MCF 10A (cell line): ENCODE data around the gene NFXL1. TPM values are rescaled to one million over a fixed set of nuclear protein-coding genes. Genes with fewer than 3 reads are reported as not detected.

Experiments
- BruUV-seq: library from RNA; stranded (reverse); fragments of 400-500 nt; replicated peaks from 2 replicates; lab custom pipeline; 2021; lab: Mats Ljungman, UMichigan
- CTCF ChIA-PET: fragments of 300-600 bp; sonication (Branson Sonifier 250); formaldehyde crosslinking; extraction: SDS; loops from one replicate; lab custom pipeline; 2021; ENCODE audit warnings: antibody characterized with exemption, inconsistent platforms; lab: Yijun Ruan, JAX
- POLR2A ChIA-PET: fragments of 300-600, 350-650 bp; sonication (Branson Sonifier 250); formaldehyde crosslinking; extraction: SDS; loops from one replicate; lab custom pipeline; 2020; ENCODE audit warnings: antibody characterized with exemption, inconsistent platforms; lab: Yijun Ruan, JAX
- DNase-seq: peaks from one replicate; pipeline ENCODE4 v3.0.0-alpha.2; 2018; ENCODE audit not compliant: unreplicated experiment
- H3K27ac Mint-ChIP-seq: one replicate; pipeline ENCODE4 v1.8.0; 2022; ENCODE audit warnings: mild to moderate bottlenecking, low read depth, mixed read lengths; ENCODE audit not compliant: unreplicated experiment
- H3K27me3 Mint-ChIP-seq: one replicate; pipeline ENCODE4 v1.8.0; 2022; ENCODE audit warnings: mixed read lengths; ENCODE audit not compliant: insufficient read depth, unreplicated experiment
- H3K36me3 Mint-ChIP-seq: one replicate; pipeline ENCODE4 v1.8.0; 2022; ENCODE audit warnings: mild to moderate bottlenecking, moderate library complexity, mixed read lengths; ENCODE audit not compliant: insufficient read depth, unreplicated experiment
- H3K4me1 Mint-ChIP-seq: one replicate; pipeline ENCODE4 v1.8.0; 2022; ENCODE audit warnings: mixed read lengths; ENCODE audit not compliant: insufficient read depth, unreplicated experiment
- H3K4me3 Mint-ChIP-seq: one replicate; pipeline ENCODE4 v1.8.0; 2022; ENCODE audit warnings: mild to moderate bottlenecking, moderate library complexity, mixed read lengths; ENCODE audit not compliant: unreplicated experiment
- H3K9me3 Mint-ChIP-seq: one replicate; pipeline ENCODE4 v1.8.0; 2022; ENCODE audit warnings: mixed read lengths; ENCODE audit not compliant: unreplicated experiment
- intact Hi-C: fragments of 100-400 bp; cut with micrococcal nuclease; formaldehyde crosslinking; loops from 2 replicates; pipeline ENCODE4 v1.14.1; 2022
- total RNA-seq: library from RNA; stranded (reverse); gene quantifications from 2 replicates; pipeline ENCODE4 v1.2.3, GENCODE V29; 2022
- TF ChIP-seq, protein P1 (sequence below): fragments of 200-600 bp; IDR thresholded peaks from one replicate; pipeline ENCODE4 v1.8.0; 2022; ENCODE audit warnings: antibody characterized with exemption, mild to moderate bottlenecking; ENCODE audit not compliant: unreplicated experiment

The NFXL1 gene
- total RNA-seq, 1 experiment from 2014 or later: 52.4 TPM

DNA sequence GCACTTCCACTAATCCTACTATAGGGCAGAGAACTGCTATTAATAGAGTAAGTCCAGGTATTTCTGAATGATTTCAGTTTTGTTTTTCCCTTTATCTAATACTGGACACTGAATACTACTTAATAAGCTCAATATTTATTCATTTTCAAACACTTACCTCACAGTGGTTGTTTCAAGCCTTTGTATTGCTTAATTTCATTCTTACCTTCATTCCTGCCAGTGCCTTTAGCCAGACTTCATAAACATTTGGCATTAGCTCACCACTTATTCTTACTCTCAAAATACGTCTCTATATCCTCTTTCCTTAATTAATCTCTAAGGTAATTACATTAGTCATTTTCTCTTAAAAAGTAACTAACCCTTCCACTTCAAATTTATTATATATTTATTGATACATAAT lies 57.7 kb downstream of the NFXL1 start:
- Mint-ChIP-seq H3K4me1 (peaks cover 32% of the 10 kb centered on the region), H3K9me3 (peaks cover 10% of the 10 kb centered on the region), H3K36me3 (peaks cover 34% of the 10 kb centered on the region), H3K4me3 (no peak overlapping the region), H3K27me3 (no peaks in the 10 kb centered on the region), H3K27ac (peak overlapping the region; percentile 73)
- intact Hi-C loops: no loop called here
- TF ChIP-seq, protein P1, sequence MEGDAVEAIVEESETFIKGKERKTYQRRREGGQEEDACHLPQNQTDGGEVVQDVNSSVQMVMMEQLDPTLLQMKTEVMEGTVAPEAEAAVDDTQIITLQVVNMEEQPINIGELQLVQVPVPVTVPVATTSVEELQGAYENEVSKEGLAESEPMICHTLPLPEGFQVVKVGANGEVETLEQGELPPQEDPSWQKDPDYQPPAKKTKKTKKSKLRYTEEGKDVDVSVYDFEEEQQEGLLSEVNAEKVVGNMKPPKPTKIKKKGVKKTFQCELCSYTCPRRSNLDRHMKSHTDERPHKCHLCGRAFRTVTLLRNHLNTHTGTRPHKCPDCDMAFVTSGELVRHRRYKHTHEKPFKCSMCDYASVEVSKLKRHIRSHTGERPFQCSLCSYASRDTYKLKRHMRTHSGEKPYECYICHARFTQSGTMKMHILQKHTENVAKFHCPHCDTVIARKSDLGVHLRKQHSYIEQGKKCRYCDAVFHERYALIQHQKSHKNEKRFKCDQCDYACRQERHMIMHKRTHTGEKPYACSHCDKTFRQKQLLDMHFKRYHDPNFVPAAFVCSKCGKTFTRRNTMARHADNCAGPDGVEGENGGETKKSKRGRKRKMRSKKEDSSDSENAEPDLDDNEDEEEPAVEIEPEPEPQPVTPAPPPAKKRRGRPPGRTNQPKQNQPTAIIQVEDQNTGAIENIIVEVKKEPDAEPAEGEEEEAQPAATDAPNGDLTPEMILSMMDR: no peak
- BruUV-seq: no TSS peak
- no peak for DNase-seq
- POLR2A ChIA-PET: interaction anchor here (0.8 kb wide), 1 partner anchor 9 kb away, joined by 3 read pairs; no protein-coding TSS in a partner anchor
- CTCF ChIA-PET: interaction anchor here (0.6 to 1.7 kb wide), 5 partner anchors 12 to 1901 kb away, joined by 3 to 5 read pairs (median 4); no protein-coding TSS in a partner anchor

DNA sequence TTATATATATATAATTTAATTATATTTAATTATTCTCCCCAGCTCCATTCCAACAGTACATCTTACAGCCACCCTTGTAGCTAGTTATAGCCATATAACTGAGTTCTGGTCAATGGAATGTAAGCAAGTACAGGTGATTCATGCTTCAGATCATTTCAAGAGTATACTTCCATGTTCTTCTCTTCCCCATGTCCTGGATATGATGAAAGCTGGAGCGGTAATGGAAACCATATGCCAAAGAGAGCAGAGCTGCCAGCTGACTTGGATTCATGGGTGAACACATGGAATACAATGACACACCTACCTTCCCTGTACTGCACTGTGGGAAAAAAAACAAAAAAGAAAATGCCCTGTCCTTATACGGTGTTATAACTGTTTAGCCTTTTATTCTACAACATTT lies 59.0 kb downstream of the NFXL1 start:
- peaks cover 42% of the 10 kb centered on the region for H3K4me1 Mint-ChIP-seq
- peaks cover 46% of the 10 kb centered on the region for H3K36me3 Mint-ChIP-seq
- peaks cover 10% of the 10 kb centered on the region for H3K9me3 Mint-ChIP-seq
- intact Hi-C loops: no loop called here
- ChIA-PET POLR2A (interaction anchor here (1.6 kb wide), 1 partner anchor 58 kb away, joined by 4 read pairs; no protein-coding TSS in a partner anchor), CTCF (interaction anchor here (0.6 to 1.8 kb wide), 3 partner anchors 18 to 186 kb away, joined by 3 to 6 read pairs (median 3); no protein-coding TSS in a partner anchor)
- TF ChIP-seq, protein P1: no peak
- peak; percentile 16 for DNase-seq
- BruUV-seq: no TSS peak
- H3K27me3 Mint-ChIP-seq: no peaks in the 10 kb centered on the region
- H3K4me3 Mint-ChIP-seq: no peak overlapping the region
- H3K27ac Mint-ChIP-seq: peak overlapping the region; percentile 73

DNA sequence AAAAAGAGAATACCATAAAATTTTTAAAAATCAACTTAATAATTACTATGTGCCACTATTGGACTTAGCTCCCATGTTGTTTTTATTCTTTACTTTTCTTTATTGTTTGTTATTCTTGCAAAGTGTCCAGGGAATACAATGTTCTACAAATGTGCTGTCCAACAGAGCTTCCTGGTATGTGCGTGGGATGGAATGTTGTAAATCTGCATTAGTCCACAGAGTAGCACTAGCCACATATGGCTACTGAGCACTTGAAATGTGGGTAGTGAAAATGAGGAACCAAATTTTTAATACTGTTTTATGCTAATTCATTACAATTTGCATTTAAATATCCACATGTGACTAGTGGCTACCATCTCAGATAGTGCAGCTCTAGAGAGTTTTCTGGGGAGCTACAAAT lies 62.2 kb downstream of the NFXL1 start:
- CTCF ChIA-PET: interaction anchor here (0.6 to 2.7 kb wide), 6 partner anchors 14 to 166 kb away, joined by 3 to 15 read pairs (median 4); no protein-coding TSS in a partner anchor
- peak; percentile 68 for DNase-seq
- H3K4me3 Mint-ChIP-seq: no peak overlapping the region
- POLR2A ChIA-PET: interaction anchor here (0.7 to 1.3 kb wide), 3 partner anchors 16 to 245 kb away, joined by 3 to 5 read pairs (median 3); partner anchors contain the start of gene NFXL1
- H3K36me3 Mint-ChIP-seq: peaks cover 61% of the 10 kb centered on the region
- H3K4me1 Mint-ChIP-seq: peaks cover 38% of the 10 kb centered on the region
- peaks cover 10% of the 10 kb centered on the region for H3K9me3 Mint-ChIP-seq
- intact Hi-C loops: no loop called here
- no peaks in the 10 kb centered on the region for H3K27me3 Mint-ChIP-seq
- BruUV-seq: no TSS peak
- H3K27ac Mint-ChIP-seq: peak overlapping the region; percentile 75
- TF ChIP-seq, protein P1: no peak

DNA sequence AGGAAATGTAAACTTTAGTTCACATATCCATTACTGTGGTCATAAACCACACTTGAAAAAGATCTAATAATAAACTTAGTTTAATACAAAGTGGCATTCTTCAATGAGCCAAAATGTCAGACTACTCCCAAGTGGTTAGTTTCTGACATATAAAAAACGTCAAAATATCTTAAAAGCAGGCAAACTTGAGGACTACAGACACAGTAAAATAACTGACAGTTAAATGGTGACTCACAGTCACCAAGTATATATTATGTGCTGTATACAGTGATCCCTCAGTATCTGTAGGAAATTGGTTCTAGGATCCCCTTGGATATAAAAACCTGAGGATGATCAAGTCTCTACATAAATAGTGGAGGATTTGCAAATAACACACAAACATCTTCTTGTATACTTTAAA lies 64.9 kb downstream of the NFXL1 start:
- intact Hi-C loops: no loop called here
- BruUV-seq: no TSS peak
- CTCF ChIA-PET: interaction anchor here (2.8 kb wide), 1 partner anchor 13 kb away, joined by 13 read pairs; the partner anchor contains the start of gene CORIN
- Mint-ChIP-seq H3K4me3 (no peak overlapping the region), H3K36me3 (peaks cover 65% of the 10 kb centered on the region), H3K27ac (no peak overlapping the region), H3K9me3 (peaks cover 10% of the 10 kb centered on the region), H3K4me1 (peaks cover 31% of the 10 kb centered on the region), H3K27me3 (no peaks in the 10 kb centered on the region)
- POLR2A ChIA-PET: no interaction called here
- TF ChIP-seq, protein P1: no peak
- DNase-seq: no peak
